Astrocyte of the spinal cord (primary cell): ENCODE measurements around the gene MYT1.

Source experiments
- DNase-seq: peaks from one replicate; pipeline ENCODE4 v3.0.0; 2011; ENCODE audit warnings: low read depth, low spot score
- H3K4me3 ChIP-seq: 2 replicates; pipeline ENCODE4 v1.5.1; 2011; ENCODE audit warnings: low read depth, mild to moderate bottlenecking, low read length, moderate library complexity
- in situ Hi-C: cut with HindIII; loops from 2 replicates; pipeline ENCODE4 v1.10.0; 2017; ENCODE audit warnings: low sequenced_read_pairs
- TF ChIP-seq, protein P1 (sequence below): IDR thresholded peaks from 2 replicates; pipeline ENCODE4 v1.5.1; 2012; ENCODE audit warnings: low read depth, mild to moderate bottlenecking, low read length, inconsistent platforms

The MYT1 gene

DNA sequence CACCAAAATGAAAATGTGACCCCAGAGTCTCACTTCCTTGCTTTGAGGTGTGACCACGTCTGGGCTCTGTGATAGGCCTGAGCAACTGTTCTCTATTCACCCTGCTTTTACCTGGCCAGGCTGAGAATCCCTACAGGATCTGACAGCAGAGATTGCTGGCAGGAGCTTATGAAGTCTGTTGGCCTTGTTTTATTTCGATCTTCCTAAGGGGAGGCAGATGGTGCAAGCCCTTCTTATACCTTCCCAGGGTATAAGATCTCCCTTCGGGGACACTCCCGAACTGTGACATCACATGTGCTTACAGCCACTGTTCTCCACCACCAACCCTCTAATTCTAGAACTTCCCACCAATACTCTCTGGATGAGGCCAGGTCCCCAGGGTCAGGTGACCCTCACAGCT is 26.8 kb downstream of the MYT1 start:
- H3K4me3 ChIP-seq = no peak overlapping the region
- in situ Hi-C loops = no loop called here
- TF ChIP-seq, protein P1, sequence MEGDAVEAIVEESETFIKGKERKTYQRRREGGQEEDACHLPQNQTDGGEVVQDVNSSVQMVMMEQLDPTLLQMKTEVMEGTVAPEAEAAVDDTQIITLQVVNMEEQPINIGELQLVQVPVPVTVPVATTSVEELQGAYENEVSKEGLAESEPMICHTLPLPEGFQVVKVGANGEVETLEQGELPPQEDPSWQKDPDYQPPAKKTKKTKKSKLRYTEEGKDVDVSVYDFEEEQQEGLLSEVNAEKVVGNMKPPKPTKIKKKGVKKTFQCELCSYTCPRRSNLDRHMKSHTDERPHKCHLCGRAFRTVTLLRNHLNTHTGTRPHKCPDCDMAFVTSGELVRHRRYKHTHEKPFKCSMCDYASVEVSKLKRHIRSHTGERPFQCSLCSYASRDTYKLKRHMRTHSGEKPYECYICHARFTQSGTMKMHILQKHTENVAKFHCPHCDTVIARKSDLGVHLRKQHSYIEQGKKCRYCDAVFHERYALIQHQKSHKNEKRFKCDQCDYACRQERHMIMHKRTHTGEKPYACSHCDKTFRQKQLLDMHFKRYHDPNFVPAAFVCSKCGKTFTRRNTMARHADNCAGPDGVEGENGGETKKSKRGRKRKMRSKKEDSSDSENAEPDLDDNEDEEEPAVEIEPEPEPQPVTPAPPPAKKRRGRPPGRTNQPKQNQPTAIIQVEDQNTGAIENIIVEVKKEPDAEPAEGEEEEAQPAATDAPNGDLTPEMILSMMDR = no peak
- no peak for DNase-seq

DNA sequence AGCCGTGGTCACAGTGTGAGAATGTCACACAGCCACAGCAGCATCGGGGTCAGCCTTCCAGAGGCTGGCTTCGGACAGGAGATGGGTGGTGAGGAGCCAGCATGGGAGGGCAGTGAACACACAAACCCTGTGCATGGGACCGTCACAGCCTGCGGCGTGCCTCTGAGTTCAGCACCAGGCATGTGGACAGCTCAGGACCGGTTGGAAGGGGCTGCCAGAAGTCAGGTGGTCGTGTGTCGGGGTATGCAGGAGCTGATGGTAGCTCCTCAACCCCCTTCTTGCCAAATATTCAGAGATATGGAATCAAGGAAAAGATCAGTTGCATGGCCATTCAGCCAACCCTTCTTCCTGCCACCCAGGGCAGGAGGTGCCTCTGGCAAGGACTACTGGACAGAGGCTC is 28.2 kb downstream of the MYT1 start:
- TF ChIP-seq, protein P1 = no peak
- in situ Hi-C loops = no loop called here
- DNase-seq = no peak
- no peak overlapping the region for H3K4me3 ChIP-seq

DNA sequence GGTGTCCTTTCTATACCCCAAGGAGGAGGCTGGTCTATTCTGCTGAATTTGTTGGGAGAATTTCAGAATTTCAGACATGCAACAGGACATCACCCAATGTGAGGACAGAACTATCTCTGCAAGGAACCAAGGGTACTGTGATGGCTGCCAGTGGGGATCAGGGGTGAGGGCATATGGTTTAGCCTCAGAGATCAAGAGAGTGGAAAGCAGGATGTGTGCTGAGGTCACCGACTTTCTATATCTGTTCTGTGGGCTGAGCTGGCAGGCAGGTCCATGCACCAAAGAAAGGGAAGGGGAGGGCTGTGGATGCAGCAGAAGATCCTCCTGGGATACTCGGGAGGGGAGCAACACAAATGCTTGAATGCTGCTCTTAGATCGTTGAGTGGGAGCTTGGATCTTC is 28.8 kb downstream of the MYT1 start:
- TF ChIP-seq, protein P1 = no peak
- DNase-seq = no peak
- in situ Hi-C loops = no loop called here
- no peak overlapping the region for H3K4me3 ChIP-seq

DNA sequence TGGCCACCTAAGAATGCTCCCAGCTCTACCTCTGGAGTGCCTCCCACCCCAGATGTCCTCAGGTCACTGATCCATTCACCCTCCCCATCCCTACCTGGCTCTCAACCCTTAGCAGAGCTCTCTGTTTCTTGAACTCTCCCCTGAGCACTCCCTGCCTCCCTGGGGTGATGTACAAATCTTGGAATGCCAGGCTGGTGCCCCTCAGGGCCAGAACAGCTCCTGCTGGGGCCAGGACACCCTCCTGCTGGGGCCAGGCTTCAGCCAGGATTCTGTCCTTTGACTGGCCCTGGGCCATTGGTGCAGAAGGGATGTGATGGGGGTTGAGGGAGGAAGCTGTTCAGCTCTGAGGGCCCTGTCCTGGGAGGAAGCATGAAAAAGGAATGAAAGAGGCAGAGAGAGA is 30.0 kb downstream of the MYT1 start:
- in situ Hi-C loops = no loop called here
- H3K4me3 ChIP-seq = no peak overlapping the region
- no peak for DNase-seq
- TF ChIP-seq, protein P1 = no peak

DNA sequence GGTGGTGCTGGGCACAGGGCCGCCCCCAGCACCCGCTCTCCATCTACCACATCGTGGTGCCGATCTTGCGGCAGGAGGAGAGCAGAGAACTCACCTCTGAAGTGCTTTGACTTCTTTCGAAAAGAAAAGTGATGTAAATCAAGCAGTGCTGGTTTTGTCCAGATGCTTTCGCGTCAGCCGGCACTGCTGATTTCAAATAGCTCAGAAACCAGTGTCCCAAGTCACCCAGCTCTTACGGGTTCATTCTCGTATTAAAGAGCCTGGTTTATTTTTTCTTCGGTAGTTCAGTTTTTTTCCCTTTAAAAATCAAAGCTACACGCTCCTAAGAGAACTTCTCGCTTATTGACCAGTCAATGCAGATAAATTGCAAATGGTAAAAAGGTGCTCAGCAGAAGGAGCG is 32.1 kb downstream of the MYT1 start:
- TF ChIP-seq, protein P1 = no peak
- H3K4me3 ChIP-seq = no peak overlapping the region
- no peak for DNase-seq
- in situ Hi-C loops = no loop called here

DNA sequence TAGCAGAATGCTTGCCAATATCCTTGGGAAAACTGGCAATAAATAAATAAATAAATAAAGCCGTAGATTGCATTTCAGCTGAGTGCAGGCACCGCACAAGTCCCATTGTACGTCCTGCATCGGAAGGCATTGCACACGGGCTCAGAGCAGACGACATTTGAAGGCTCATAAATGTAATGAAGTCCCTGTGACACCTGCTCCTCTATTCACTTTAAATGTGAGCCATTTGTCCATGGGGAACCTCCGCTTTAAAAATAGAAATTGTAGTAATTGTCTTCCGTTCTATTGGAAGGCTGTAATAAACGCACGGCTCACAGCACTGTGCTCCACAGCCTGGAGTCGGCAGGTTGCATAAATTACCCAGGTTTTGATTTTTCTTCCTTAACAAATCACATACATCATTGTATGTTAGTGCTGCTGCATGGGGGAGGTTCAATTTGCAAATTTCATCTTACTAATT is 32.6 kb downstream of the MYT1 start:
- in situ Hi-C loops = no loop called here
- H3K4me3 ChIP-seq = no peak overlapping the region
- DNase-seq = no peak
- TF ChIP-seq, protein P1 = no peak

DNA sequence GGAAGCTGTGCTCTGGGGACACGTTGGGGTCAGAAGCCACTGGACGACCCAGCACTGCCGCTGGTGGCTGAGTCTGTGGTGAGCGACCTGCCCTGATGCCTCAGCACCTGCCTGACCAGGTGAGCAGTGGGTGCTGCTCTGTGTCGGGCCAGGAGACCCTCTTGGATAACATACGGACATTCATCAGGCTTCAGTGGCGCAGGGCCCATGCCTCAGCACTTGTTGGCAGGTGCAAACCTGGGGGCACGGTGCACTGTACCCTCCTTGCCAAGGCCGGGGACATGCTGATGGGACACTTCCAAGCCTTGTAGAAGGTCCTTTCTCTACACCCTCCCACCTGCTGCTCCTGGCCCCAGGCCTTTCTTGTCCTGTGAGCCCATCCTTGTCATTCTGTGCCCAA is 34.1 kb downstream of the MYT1 start:
- in situ Hi-C loops = no loop called here
- no peak for DNase-seq
- H3K4me3 ChIP-seq = no peak overlapping the region
- TF ChIP-seq, protein P1 = no peak
